ENCODE data around the gene SIMC1.

Gene SIMC1

DNA sequence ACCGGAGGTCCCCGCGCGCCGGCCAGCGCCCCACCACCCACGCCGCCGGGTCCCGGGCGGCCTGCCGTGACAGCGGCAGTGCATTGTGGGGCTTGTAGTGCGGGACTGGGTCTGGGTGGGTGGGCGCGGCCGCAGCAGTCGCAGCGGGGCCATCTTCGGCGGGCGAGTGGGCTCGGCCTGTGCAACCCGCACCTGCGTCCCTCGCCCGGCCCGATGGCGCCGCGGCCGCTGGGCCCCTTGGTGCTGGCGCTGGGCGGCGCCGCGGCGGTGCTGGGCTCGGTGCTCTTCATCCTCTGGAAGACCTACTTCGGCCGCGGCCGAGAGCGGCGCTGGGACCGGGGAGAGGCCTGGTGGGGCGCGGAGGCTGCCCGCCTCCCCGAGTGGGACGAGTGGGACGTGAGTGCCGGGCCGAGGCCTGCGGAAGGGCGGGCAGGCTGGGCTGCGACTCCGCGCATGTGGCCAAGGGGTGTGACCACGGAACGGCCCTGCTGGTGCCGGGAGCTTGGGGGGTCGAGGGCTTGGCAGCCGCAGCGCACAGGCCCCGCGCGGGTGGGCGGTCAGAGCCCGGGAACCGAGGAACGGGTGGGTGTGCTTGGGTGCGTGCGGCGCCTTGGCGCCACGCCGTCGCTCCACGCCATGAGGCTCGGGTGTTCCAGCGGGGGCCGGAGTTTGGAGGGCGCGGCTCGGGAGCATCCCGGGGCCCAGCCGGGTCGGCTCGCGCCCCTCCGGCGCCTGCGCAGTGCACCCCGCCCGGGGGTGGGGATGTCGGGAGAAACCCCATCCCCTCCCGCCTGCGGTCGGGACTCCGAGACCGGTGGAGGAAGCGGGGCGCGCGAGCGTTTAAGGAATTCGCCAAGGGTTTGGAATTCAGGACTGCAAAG is 127.4 kb downstream of the SIMC1 start, which contains the start of gene ARL10:
ARL10 (plus strand) TSS at position 137 of the 881 bp plus-strand sequence; CDS start at position 214, 77 bp downstream.
- peak; percentile 76 for DNase-seq (ENCODE audit: low spot score)

DNA sequence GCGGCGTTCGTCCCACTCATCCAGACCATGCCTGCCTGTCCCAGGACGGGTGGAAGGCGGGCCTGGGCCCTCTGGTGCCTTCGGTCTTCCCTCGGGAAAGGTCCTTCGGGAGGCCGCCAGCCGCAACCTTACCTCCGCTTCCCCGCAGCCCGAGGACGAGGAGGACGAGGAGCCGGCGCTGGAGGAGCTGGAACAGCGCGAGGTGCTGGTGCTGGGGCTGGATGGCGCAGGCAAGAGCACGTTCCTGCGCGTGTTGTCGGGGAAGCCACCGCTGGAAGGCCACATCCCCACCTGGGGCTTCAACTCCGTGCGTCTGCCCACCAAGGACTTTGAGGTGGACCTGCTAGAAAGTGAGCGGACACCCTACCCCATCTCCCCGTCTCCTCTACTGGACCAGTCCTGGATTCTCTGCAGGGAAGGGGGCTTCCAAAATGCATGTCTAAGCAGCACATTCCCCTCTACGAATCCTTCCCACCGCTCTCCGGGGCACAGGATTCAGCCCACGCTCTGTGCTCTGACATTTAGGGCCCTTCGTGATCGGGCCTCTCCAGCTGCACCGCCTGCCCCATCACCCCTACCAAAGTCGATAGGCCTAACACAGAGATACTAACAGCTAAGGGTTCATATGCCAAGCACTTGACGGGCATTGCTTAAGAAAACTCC is 128.1 kb downstream of the SIMC1 start:
- DNase-seq (ENCODE audit: low spot score) = peak; percentile 39

DNA sequence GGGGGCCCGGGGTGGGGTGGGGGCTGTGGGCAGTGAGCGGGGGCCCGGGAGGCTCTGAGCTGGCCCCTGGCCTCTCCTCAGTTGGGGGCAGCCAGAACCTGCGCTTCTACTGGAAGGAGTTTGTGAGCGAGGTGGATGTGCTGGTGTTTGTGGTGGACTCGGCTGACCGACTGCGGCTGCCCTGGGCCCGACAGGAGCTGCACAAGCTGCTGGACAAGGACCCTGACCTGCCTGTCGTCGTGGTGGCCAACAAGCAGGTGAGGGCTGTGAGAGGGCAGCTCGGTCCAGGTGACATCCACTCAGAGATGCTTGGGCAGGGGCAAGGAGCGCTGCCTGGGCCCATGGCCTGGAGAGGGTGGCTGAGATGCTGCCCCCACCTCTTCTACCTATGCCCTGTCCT is 130.5 kb downstream of the SIMC1 start:
- no peak for DNase-seq (ENCODE audit: low spot score)

DNA sequence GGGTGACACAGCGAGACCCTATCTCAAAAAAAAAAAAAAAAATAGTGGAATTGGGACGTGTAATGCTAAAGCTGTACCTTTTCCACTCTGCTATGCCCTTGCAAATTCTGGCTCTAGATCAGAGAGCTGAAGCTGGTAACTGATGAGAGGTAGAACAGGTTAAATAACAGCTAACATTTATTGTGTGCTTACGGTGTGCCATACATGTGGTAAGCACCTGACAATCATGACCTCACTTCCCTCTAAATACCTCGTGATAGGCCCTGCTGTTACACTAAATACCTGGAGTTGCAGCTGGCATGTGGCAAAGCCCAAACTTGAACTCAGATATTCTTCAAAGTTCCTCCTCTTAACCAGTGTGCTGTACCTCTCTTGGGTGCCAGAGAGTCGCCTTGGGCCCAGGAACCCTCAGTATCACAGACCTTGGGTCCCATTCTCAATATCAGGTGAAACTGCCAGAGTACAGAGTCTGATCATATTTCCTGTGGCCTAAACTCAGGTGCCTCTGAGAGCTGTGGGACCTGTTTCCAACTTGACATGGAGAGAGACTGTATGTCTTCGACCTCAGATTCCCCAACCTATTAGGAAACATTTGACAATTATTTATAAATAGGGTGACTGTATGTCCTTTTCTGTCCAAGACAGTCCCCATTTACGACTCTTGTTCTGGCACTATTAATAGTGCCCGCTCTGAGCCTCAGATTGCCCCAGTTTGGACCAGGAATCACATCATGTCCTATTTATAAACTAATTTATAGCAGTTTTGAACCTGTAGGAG is 131.9 kb downstream of the SIMC1 start:
- DNase-seq (ENCODE audit: low spot score) = no peak

DNA sequence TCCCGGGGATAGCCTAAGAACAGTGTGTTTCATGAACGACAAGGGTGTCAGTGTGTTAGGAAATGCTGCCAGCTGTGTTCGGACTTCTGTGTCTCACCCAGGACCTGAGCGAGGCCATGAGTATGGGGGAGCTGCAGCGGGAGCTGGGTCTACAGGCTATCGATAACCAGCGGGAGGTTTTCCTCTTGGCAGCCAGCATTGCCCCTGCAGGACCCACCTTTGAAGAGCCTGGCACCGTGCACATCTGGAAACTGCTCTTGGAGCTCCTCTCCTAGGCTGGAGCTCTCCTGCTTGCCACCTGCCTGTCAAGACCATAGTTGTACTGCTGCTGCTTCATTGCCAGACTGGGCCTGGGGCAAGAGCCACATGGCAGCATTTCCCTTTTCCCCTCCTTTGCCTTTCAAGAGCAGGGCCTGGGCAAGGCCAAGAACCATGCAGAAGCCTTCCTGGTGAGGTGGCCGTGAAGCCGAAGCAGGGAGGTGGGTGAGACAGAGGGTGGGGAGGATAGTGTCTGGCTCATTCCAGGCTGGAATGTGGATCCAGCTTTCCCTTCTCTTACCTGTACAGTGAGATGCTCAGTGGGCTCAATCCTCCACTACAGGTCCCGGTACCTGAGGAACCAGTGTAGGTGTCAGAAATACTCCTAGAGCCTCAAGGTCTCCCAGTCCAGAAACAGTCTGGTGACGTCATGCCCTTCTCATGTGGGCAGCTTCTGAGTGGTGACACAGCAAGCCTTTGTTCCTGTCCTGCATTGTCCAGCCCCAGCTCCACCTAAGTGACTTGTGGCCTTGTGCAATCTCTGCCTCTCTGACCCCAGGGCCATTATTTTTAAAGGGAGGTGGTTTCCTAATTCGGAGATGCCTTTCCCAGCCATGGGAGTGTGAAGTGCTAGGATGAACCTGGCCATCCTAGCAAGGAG is 133.7 kb downstream of the SIMC1 start:
- no peak for DNase-seq (ENCODE audit: low spot score)

DNA sequence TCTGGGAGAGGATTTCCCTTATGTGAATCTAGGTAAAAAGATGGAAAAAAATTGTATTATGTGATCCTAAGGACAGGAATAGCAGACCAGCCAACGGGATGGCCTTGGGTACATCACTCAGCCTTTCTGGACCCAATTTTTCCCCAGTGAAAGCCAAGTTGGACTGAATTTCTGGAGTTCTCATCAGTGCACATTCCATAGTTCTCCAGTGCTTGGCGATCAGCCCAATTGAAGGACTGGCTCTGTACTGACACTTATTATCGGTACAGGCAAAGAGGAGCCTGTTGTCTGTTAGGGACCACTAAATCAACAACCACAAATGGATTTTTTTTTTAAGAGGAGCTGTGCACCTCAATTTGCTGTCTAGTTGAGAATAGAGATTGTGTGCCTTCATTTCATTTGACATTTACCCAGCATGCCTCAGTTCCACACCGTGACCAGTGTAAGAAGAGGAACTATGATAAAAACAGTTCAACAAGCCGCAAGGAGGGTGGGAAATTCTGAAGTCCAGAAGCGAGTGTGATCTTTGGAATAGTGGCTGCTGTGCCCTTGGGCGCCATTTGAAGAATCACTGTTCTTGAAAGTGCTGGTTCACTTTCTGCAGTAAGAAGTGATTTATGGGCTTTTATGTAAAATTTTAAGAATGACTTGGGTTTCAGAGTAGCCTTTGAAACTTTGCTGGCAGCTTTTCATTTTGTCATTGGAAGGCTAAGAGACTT is 135.0 kb downstream of the SIMC1 start:
- DNase-seq (ENCODE audit: low spot score) = no peak

DNA sequence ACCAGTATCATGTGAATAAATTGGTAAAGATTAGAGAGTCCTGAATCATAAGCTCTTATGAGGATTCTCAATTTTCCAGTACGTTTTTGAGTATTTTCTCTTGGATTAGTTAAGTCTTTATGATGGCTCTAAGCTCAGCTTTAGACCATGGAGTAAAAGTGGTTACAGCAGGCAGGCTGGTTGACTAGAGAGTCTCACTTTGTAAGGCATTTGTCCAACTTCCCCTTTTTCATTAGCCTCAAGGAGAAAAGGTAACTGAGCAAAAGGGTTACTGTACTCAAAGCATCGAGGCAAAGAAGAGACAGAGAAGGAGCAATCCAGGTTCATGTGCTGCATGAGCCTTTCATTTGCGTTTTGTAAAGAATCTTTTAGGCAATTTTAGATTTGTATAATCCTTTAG is 141.7 kb downstream of the SIMC1 start:
- no peak for DNase-seq (ENCODE audit: low spot score)

DNA sequence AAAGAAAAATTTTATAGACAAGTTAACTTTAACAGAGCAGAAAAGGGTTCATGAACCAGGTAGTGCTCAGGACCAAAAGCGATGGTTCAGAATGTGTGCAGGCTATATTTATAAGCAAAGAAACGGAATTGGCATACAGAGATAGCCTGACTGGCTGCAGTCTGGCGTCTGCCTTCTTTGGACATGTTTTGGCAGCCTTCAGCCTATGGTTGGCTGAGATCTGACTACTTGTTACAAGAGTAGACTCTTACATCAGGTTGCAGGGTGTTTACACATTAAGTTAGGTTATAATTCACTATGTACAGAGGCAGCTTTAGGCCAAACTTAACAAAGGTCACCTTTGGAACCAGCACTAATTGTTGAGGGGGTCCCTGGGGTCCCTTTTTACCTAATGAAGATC is 143.2 kb downstream of the SIMC1 start:
- no peak for DNase-seq (ENCODE audit: low spot score)

DNA sequence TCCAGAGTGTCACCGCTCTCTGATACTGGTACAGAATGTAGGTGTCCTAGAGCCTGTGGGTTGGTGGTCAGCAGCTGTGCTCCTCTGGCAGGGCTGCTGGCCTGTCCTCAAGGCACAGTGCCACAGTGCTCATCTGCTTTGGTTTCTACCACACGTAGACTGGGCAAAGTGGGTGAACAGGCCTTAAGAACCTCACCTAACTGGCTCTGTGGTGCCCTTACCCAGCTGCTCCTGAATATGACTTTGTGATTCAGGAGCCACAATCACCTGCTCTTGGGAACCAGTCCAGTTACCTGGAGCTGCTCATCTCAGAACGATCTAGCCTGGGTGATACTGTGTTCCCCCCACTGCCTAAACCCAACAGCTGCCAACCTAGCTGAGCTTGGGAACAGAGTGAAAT is 143.8 kb downstream of the SIMC1 start:
- DNase-seq (ENCODE audit: low spot score) = no peak

DNA sequence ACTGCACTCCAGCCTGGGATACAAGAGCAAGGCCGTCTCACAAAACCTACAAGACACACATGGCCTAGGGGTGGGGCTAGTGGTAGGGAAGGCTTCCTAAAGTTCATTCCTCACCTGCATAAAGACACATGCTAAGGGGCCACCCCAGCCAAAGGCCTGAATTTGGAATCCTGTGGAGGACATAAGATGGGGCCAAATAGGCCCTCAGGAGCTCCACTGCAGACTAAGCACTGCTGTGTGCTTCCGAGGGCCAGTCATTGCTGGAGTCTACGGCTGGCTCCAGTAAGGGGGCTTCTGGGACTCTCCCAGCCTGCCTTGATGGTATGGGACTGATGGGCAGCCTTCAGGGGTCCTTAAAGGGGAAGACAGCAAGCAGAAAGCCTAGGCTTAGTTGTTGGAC is 144.5 kb downstream of the SIMC1 start:
- DNase-seq (ENCODE audit: low spot score) = no peak

DNA sequence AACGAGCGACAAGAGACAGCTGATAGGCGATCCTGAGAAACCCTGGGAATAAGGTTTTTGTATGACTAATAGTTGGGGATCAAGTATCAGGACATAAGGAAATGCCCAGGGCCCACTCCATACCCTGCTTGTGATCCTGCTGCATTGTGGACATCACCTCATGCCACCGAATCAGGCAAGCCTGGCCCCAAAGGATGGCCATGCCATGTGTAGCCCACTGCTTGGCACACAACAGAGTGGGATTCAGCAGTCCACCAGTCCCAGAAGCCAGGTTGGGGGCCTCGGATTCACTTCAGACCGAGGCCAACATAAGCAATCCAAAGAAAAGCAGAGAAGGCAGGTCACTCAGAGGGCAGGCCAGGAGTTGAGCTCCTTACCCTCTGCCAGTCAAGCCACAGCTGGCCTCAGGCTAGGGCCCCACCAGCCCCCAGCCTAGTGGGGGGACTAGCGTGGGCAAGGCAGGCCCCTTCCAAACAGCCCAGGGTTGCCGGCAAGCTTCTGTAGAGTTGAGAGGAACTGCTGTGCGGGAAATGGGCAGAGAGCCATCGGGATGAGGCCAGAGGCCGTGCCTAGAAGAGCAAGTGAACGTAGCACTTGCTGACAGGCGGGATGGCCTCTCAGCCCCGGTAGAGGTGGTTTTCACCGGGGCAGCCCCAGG is 145.2 kb downstream of the SIMC1 start:
- no peak for DNase-seq (ENCODE audit: low spot score)

DNA sequence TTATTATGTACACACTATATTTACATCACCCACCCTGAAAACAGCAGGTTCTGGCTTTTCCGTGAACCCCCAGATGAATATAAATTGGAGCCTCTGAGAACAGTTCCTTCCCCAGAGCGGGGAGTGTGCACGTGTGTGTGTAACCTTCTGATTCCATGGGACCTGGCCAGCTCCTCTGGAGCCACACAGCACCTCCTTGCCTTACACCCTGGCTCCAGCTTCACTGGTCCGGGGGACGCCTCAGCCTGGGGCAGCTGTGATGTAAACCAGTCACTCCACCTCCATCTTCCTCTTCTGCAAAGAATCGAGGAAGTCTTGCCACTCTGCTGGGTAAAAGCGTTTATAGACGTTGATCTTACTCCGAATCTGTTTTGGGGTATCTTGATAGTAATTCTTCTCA is 145.7 kb downstream of the SIMC1 start:
- no peak for DNase-seq (ENCODE audit: low spot score)

DNA sequence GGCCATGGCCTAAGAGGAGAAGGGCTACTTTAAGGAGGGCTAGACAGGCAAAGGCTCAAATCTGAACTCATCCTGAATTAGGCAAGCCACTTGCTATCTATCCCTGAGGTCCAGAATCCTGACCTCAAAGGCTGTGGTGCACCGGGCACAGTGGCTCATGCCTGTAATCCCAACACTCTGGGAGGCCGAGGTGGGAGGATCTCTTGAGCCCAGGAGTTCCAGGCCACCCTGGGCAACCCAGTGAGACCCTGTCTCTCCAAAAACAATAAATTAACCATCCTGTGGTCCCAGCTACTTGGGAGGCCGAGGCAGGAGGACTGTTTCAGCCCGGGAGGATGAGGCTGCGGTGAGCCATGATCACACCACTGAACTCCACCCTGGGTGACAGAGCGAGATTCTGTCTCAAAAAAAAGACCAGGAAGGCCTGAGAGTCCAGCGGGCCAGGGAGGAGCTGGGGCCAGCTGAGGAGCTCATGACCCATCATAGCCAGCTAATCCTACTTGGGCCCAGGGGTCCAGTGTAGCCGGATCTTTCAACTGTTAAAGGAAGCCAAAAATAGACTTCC is 146.2 kb downstream of the SIMC1 start:
- DNase-seq (ENCODE audit: low spot score) = no peak

DNA sequence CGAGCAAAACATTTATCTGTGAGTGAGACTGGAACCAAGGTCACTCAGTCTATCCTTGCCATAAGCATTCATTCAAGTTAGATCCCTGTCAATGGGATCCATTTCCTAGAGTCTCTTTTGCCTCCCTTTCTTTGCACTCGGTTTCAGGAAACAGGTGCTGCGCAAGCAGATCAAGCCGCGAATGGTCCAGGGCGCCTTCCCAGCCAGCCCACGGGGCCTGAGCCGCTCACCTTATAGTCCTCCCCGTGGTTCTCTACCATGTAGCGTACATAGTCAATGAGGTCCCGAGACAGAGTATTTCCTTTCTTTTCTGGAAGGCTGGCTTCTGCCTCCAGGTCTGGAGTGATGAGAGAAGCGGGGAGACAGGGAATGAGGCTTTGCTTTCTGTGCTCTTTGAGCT is 146.8 kb downstream of the SIMC1 start:
- DNase-seq (ENCODE audit: low spot score) = no peak

DNA sequence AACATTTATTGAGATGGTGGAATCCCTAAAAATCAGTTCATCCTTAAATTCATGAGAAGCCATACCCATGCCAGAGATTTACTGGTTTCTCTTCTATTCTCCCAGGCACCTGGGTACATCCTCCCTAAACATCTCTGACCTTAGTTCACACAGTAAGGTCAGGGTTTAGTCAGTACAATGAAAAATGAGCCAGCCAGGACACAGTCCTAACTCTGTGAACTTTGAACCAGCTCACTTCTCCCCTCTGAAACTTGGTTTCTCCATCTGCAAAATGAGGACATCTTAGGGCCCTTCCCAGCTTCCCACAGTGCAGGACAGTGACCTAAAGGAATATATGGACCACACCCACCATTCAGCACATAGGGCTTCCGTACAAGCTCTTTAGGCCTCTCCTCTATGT is 148.3 kb downstream of the SIMC1 start:
- no peak for DNase-seq (ENCODE audit: low spot score)

DNA sequence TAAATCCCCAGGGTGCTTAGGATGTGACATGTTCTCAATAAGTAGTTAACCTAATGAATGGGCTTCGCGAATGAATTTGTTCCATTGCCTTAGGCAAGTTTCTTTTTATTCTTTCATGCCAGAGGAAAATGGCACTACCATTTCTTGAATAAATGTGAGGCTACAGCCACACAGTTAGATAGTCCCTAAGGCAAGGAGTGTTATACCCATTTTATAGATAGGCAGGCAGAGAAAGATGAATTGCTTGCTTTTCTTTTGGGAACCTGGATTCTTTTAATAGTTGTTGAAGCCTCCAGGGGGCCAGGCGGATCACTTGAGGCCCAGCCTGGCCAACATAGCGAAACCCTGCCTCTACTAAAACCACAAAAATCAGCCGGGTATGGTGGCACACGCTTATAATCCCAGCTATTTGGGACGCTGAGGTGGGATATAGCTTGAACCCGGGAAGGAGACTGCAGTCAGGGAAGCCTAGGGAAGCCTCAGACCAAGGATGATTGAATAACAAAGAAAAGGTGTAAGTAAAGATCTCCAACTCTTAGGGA is 149.2 kb downstream of the SIMC1 start:
- DNase-seq (ENCODE audit: low spot score) = no peak

DNA sequence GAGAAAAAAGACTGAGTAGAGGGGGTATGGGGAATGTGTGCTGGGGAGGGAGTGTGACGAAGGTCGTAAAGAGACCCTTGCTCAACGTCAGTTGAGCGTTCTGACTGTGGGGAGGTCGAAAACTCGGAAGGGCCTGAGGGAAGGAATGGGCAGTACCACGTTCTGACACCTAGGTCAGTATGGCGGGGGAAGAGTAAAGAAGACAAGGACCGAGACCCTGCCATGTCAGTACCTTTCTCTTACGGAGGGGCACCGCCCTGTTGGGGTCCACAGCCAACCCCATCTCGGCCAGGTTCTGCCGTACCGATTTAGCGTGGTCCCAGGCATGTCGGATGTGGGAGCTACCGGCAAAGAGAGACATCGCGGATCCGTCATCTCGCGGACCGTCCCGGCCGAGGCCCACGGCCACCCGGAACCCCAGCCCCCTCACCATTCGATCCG is 149.8 kb downstream of the SIMC1 start:
- peak; percentile 53 for DNase-seq (ENCODE audit: low spot score)

DNA sequence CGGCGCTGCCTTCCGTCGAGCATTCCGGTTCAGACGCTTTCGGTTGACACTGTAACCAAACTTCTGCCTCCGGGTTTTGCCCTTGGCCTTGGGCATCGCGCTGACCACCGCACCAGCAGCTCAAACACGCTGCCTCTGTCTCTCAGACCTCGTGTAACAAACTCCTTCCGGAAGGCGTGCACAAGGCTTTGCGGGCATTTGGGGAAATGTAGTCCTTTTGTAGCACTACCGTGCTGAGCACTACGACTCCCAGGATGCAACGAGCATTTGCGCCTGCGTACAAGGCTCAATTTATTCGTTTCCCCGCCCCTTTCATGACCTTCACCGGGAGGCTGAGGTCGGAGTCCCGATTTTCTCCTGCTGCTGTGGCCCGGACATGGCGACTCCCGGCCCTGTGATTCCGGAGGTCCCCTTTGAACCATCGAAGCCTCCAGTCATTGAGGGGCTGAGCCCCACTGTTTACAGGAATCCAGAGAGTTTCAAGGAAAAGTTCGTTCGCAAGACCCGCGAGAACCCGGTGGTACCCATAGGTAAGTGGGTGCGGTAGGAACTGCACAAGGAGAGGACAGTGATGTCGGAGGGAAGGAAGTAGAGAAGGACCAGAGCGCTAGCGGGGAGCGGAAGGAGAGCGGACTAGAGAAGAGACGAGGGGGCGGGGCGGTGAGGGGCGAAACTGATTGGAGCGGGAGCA is 150.4 kb downstream of the SIMC1 start, which contains the start of the genes HIGD2A and NOP16:
HIGD2A (plus strand) TSS at position 308 of the 691 bp plus-strand sequence; CDS start at position 377, 69 bp downstream.
NOP16 (minus strand) TSS at position 155 of the 691 bp plus-strand sequence; CDS start at position 96, 59 bp downstream.
- DNase-seq (ENCODE audit: low spot score) = peak; percentile 97
